DOHH2 (cell line): ENCODE results near the gene GPR62.

Experiments used
- CTCF ChIP-seq: fragments of 200-600 bp; sonication (generic); IDR thresholded peaks from one replicate; pipeline ENCODE4 v1.5.1; 2014; ENCODE audit warnings: antibody characterized with exemption, mild to moderate bottlenecking, low read depth, low read length; ENCODE audit not compliant: poor library complexity, severe bottlenecking
- EZH2phosphoT487 ChIP-seq: fragments of 200-600 bp; sonication (generic); IDR thresholded peaks from 2 replicates; pipeline ENCODE4 v1.6.1; 2017; ENCODE audit warnings: borderline replicate concordance, mild to moderate bottlenecking, antibody characterized with exemption, low read length, moderate library complexity, mixed read lengths

GRCh38 chr3:51995346-51996163, 40.4 kb downstream of the GPR62 start, which contains the start of gene RPL29:
- no peak for TF ChIP-seq CTCF
- TF ChIP-seq EZH2phosphoT487, result no peak
